Stimulated activated CD4-positive, alpha-beta T cell treated with anti-CD3 and anti-CD28 coated beads, TNF-alpha, amount 100 ng/mL, for 24 hours (primary cell): Measurements from ENCODE around the gene MYT1.

ENCODE experiments used
- DNase-seq, 3 experiments: peaks; one replicate each; pipeline ENCODE4 v3.0.0-alpha.2; 2020; ENCODE audit warnings: low read depth in 3 of 3

MYT1 gene

DNA sequence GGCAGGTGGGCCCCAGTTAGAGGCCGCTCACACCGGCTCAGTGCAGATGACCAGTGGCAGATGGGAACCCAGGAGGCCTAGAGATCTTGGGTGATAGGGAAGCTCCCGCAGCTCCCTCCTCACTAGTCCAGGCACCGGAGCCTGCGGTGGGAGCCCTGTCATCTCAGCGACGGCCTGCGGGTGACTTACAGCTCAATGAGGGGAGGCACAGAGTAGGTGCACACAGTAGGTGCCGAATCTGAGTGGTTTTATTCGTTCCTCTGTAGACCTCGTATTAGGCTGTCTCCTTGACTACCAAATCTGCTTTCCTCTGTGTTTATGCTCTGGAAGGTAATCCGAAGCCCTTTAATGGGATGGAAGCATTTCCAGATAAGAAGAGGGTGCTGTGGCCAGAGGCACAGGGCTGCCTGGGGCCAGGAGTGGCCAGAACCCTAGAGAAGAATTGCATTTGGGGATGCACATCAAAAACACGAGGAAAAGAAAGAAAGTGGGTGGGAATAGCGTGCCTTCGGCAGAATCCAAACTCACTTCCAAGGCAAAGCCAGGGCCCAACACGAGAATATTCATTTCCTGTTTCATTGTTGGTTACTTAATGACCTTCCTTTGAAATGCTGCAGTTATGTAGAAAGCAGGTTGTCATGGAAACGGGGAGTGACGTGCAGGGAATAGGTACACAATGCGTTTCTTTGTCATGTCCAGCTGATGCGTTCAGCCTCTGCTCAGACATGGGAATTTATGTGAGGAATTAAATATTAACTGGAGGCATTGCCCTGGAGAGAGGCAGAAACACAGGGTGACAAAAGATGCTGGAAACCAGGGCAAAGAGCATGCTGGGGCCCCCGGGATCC lies 24.7 kb downstream of the MYT1 start:
- no peak for DNase-seq

DNA sequence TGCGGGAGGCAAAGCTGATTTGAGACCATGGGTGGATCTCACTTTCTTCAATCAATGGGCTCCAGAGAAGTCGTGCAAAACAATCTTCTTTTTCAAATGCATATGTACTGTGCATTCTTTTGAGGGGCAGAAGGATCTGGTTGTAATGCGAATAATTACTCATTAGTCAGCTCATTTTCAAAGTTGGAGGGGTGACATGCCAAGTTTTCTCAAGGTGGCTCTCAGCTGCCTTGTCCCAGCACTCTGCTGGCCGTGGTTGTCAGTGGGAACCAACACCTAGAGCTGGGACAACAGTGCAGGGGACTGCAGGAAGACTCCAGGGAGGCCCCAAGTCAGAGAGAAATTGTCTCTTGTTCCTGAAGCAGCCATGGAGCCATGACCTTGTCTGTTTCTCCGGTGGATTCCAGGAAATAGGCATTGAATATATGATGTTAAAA lies 25.3 kb downstream of the MYT1 start:
- DNase-seq: no peak

DNA sequence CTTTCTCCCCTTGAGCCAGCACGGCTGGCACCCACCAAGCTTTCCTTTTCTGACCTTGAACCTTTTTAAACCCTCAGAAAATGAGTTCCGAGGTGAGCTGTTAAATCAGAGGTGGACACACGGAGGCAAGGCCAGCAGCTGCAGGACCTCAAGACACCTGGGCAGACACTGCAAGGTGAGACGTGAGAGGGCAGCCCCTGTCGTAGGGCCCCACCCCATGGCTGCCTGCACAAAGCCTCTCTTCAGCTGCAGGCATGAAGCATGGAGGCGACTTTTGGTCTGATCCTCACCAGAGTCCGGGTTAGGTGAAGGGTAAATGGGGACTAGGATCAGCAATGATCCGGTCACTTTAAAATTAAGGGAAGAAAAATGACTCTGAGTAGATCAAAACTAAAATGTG lies 25.7 kb downstream of the MYT1 start:
- DNase-seq: no peak

DNA sequence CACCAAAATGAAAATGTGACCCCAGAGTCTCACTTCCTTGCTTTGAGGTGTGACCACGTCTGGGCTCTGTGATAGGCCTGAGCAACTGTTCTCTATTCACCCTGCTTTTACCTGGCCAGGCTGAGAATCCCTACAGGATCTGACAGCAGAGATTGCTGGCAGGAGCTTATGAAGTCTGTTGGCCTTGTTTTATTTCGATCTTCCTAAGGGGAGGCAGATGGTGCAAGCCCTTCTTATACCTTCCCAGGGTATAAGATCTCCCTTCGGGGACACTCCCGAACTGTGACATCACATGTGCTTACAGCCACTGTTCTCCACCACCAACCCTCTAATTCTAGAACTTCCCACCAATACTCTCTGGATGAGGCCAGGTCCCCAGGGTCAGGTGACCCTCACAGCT lies 26.8 kb downstream of the MYT1 start:
- no peak for DNase-seq

DNA sequence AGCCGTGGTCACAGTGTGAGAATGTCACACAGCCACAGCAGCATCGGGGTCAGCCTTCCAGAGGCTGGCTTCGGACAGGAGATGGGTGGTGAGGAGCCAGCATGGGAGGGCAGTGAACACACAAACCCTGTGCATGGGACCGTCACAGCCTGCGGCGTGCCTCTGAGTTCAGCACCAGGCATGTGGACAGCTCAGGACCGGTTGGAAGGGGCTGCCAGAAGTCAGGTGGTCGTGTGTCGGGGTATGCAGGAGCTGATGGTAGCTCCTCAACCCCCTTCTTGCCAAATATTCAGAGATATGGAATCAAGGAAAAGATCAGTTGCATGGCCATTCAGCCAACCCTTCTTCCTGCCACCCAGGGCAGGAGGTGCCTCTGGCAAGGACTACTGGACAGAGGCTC lies 28.2 kb downstream of the MYT1 start:
- no peak for DNase-seq

DNA sequence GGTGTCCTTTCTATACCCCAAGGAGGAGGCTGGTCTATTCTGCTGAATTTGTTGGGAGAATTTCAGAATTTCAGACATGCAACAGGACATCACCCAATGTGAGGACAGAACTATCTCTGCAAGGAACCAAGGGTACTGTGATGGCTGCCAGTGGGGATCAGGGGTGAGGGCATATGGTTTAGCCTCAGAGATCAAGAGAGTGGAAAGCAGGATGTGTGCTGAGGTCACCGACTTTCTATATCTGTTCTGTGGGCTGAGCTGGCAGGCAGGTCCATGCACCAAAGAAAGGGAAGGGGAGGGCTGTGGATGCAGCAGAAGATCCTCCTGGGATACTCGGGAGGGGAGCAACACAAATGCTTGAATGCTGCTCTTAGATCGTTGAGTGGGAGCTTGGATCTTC lies 28.8 kb downstream of the MYT1 start:
- no peak for DNase-seq

DNA sequence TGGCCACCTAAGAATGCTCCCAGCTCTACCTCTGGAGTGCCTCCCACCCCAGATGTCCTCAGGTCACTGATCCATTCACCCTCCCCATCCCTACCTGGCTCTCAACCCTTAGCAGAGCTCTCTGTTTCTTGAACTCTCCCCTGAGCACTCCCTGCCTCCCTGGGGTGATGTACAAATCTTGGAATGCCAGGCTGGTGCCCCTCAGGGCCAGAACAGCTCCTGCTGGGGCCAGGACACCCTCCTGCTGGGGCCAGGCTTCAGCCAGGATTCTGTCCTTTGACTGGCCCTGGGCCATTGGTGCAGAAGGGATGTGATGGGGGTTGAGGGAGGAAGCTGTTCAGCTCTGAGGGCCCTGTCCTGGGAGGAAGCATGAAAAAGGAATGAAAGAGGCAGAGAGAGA lies 30.0 kb downstream of the MYT1 start:
- no peak for DNase-seq

DNA sequence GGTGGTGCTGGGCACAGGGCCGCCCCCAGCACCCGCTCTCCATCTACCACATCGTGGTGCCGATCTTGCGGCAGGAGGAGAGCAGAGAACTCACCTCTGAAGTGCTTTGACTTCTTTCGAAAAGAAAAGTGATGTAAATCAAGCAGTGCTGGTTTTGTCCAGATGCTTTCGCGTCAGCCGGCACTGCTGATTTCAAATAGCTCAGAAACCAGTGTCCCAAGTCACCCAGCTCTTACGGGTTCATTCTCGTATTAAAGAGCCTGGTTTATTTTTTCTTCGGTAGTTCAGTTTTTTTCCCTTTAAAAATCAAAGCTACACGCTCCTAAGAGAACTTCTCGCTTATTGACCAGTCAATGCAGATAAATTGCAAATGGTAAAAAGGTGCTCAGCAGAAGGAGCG lies 32.1 kb downstream of the MYT1 start:
- no peak for DNase-seq

DNA sequence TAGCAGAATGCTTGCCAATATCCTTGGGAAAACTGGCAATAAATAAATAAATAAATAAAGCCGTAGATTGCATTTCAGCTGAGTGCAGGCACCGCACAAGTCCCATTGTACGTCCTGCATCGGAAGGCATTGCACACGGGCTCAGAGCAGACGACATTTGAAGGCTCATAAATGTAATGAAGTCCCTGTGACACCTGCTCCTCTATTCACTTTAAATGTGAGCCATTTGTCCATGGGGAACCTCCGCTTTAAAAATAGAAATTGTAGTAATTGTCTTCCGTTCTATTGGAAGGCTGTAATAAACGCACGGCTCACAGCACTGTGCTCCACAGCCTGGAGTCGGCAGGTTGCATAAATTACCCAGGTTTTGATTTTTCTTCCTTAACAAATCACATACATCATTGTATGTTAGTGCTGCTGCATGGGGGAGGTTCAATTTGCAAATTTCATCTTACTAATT lies 32.6 kb downstream of the MYT1 start:
- DNase-seq: no peak

DNA sequence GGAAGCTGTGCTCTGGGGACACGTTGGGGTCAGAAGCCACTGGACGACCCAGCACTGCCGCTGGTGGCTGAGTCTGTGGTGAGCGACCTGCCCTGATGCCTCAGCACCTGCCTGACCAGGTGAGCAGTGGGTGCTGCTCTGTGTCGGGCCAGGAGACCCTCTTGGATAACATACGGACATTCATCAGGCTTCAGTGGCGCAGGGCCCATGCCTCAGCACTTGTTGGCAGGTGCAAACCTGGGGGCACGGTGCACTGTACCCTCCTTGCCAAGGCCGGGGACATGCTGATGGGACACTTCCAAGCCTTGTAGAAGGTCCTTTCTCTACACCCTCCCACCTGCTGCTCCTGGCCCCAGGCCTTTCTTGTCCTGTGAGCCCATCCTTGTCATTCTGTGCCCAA lies 34.1 kb downstream of the MYT1 start:
- DNase-seq: no peak

DNA sequence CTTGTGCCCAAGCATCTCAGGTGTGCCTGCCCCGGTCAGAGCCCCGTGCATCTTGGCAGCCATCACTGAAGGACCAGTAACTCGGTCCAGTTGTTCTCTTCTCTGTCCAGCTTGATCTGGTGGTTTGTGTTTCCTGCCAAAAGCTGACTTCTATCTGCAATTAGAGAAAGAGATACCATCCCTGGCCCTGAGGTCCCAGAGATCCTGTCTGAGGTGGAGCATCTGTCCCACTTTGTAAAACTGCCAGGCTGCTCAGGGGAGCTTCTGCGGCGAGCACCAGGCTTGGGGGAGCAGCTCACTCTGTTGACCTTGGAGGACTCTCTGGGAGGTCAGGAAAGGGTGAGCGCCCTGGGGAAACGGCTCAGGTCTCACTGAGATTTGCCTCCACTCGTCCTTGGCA lies 35.1 kb downstream of the MYT1 start:
- no peak for DNase-seq

DNA sequence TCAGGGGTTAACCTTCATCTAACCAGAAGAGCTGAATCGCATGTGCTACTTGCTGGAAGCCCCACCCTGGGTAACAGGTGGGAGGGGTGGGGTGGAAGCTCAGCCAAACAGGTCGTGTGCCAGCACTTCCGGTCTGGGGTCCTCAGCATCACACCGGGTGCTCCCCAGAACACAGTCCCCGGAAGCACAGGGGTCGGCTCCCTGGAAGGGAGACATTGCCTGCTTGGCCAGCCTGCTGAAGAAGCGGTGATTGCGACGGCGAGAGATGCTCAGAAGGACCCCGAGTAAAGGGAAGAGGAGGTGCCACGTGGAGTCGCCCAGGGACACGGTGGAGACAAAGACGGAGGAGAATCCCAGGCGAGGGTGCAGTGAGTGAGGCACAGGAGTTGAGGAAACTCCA lies 36.5 kb downstream of the MYT1 start:
- no peak for DNase-seq

DNA sequence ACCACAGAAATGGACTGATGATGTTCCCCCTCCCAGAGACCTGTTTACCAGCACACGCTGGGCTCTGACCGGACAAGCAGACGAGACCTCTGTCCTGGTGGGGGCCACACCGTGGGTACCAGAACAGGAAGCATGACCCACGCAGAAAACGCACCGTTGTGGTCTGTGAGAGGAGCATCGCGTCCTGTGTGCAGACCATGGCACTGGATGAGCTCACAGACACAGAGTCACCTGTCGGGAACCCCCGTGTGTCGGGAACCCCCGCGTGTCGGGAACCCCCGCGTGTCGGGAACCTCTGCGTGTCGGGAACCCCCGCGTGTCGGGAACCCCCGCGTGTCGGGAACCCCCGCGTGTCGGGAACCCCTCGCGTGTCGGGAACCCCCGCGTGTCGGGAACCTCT lies 37.4 kb downstream of the MYT1 start:
- no peak for DNase-seq

DNA sequence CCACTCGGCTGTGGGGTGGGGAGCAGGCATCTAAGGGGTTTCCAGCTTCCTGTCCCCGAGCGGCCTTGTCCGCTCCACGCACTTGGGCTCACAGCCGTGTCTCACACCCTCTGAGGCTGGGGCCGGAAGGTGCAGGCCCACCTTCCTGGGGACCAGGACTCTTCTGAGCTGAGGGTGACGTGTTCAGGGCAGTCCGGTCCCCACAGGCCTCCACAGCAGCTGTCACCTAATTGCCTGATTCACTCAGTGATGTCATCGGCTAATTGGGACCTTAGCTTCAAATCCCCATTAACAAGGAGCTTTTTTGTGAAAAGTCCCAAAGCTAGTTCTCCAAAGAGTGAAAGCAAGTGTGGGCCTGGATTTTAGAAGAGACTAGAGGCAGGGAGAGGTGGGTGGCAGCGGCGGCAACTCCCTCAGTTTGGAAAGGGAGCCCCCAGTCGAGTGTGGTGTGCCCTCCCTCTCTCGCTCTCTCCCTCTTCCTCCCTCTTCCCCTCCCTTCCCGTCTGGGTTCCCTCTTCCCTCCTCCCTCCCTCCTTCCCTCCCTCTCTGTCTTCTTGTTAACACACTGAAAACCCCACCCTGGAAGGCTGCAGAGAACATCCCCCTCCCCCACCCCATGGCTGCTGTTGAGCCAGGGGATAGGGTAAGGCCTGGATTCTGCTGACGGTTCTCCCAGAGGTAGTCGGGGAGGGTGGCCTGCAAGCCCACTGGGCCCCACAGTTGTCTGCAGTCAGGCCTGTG lies 39.0 kb downstream of the MYT1 start:
- DNase-seq: no peak

DNA sequence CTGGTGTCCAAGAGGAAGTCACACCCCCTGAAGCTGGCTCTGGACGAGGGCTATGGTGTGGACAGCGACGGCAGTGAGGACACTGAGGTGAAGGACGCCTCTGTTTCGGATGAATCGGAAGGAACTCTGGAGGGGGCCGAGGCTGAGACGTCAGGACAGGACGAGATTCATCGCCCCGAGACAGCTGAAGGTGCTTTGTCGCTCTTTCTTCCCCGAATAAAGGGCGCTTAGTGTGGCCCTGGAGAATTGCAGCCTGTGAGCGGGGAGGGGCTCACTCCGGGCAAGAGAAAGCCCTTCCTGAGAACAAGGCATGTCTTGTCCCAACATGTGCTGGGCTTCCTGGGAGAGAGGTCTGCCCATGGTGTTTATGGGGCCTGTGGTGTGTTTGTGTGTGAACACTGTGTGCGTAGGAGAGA lies 41.4 kb downstream of the MYT1 start:
- no peak for DNase-seq

DNA sequence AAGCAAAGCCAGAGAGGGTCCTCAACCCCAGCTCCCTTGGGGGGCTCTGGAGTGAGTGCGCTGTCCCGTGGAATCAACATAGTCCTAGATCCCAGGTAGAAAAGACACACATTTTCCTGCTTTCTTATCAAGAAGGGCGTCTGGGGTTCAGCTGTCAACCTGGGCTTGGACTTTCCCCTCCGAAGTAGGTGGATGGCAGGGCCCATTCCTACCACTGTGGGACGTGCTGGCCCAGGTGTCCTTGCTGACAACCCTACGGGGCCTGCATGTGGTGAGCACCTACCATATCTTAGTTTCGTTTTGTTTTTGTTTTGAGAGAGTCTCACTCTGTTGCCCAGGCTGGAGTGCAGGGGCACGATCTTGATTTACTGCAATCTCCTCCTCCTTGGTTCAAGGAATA lies 42.4 kb downstream of the MYT1 start:
- DNase-seq: no peak

DNA sequence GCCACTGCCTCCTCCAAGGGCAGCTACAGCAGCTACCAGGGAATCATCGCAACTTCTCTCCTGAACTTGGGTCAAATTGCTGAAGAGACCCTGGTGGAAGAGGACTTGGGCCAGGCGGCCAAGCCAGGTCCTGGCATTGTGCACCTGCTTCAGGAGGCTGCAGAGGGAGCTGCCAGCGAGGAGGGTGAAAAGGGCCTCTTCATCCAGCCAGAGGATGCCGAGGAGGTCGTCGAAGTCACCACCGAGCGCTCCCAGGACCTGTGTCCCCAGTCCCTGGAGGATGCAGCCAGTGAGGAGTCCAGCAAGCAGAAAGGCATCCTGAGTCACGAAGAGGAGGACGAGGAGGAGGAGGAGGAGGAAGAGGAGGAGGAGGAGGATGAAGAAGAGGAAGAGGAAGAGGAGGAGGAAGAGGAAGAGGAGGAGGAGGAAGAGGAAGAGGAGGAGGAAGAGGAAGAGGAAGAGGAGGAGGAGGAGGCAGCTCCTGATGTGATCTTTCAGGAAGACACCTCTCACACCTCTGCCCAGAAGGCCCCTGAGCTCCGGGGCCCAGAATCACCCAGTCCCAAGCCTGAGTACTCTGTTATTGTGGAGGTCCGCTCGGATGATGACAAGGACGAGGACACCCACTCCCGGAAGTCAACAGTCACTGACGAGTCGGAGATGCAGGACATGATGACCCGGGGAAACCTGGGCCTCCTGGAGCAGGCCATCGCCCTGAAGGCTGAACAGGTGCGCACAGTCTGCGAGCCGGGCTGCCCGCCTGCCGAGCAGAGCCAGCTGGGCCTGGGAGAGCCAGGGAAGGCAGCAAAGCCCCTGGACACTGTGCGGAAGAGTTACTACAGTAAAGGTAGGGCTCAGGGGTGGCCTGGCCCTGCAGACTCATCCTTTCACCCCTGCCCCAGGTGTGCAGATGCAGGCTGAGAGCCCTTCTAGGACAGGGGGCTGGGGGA lies 43.7 kb downstream of the MYT1 start:
- no peak for DNase-seq

DNA sequence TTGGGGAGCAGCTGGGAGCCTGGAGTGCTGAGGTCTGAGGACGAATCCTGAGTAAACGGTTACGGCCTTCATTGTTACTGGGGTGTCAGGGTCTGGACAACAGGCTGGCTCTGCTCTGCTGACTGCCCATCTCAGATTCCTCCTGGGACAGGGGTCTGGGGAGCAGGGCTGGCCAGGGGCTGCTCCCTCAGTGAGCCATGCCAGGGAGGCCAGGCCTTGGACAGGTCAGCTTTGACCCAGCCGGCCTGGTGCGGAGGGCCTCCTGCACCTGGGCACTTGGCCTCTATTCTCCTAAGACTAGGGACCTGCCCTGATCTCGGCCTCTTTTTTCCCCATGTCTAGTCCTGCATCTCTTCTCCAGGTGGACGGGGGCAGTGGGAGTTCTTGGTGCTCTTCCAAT lies 44.9 kb downstream of the MYT1 start:
- no peak for DNase-seq

DNA sequence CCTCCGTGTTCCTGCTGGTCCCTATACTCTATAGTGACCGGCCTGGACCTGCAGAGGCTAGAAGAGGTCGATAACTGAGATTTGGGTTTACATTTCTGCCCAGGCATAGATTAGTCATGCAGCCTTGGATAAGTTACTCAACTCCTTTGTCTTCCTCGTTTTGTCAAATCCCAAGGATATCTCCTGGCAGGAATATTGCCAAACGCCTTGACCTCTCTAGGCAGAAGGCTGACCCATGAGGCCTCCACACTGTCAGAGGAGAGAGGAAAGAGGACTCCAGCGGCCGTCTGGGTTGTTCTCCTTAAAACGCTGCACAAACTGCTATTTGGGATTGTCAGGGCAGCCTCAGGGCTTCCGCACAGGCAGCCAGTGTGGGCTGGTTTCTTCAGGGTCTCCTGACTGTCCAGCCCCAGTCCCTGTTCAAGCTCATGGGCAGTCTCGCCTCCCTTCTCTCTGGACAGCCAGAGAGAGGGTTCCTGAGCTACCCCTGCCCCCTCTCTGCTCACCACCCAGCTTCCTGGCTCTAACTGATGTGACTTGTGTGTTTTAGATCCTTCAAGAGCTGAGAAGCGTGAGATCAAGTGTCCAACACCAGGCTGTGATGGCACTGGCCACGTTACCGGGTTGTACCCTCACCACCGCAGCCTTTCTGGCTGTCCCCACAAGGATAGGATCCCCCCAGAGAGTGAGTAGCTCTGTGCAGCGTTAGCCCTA lies 46.6 kb downstream of the MYT1 start:
- no peak for DNase-seq

DNA sequence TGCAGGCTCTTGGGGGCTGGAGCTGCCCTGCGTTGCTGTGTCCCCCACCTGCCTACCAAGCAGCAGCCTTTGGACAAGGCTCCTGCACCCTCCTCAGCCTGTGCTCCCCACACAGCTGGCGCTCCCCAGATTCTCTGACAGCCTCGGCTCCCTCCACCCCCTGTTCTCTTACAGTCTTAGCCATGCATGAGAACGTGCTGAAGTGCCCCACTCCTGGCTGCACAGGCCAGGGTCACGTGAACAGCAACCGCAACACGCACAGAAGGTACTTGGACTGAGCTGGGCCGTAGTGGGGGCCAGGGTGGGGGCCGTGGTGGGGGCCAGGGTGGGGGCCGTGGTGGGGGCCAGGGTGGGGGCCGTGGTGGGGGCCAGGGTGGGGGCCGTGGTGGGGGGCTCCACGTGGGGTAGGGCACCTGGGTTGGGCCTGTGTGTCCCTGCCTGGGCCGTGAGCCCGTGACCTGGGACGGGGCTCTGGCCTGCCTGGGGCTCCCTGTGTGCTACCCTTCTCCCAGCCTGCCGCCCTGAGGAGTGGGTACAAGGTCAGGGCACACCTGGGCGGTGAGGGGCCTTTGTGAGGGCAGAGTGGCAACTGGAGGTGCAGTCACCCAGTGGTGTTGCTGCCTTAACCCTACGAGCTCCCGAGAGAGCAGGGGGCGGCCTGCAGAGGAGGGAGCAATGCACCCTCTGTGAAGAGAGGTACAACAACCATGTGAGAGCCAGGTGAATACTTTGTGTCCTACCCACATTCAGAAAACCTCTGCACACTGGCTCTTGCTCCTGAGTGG lies 47.8 kb downstream of the MYT1 start:
- DNase-seq: no peak

DNA sequence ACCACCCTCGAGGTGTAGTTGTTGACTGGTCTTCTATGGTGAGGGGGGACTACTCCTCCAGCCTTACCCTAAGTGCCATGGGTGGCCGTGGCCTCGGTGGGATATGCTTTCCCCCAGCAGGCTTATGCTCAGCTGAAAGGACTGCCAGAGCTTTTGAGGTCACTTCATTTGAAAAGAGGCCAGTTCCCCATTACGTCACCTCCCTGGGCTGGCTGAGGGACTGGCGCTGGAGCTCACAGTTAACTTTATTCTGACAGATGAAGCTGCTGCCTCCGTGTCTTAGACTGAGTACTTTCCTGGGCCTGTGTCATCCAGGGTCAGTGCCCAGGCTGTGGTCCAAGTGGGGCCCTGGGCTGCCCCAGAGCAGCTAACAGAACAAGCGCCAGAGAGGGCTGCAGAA lies 48.5 kb downstream of the MYT1 start:
- no peak for DNase-seq
